HG03060 (cell line): ENCODE data around the gene NUDT14.

Experiments used
- ATAC-seq: cut with Tn5 transposase; IDR thresholded peaks from one replicate; pipeline ENCODE4 v1.9.1; 2021; ENCODE audit warnings: low read depth, moderate number of reproducible peaks; ENCODE audit not compliant: unreplicated experiment

NUDT14 gene

GRCh38 chr14:105161964-105162668 is 19.0 kb downstream of the NUDT14 start:
- ATAC-seq, result no peak

GRCh38 chr14:105161309-105161708 is 19.8 kb downstream of the NUDT14 start:
- no peak for ATAC-seq

- no peak for ATAC-seq
Observed at GRCh38 chr14:105160776-105161175, 20.3 kb downstream of the NUDT14 start.

DNA sequence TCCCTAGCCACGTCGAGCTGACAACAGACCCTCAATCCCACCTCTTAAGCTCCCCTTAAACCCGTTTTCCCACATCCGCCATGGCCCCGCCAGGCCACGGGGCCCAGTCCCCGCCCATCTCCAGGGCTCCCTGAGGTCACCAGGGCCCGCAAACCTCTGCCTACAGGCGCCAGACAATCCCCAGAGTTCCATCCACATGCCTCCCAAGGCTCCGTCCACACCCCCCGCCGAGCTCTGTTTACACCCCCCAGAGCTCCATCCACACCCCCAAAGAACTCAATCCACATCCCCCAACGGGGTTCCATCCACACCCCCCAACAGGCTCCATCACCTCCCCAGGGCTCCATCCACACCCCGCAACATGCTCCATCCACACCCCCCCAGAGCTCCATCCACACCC is 21.8 kb downstream of the NUDT14 start:
- ATAC-seq, result no peak

DNA sequence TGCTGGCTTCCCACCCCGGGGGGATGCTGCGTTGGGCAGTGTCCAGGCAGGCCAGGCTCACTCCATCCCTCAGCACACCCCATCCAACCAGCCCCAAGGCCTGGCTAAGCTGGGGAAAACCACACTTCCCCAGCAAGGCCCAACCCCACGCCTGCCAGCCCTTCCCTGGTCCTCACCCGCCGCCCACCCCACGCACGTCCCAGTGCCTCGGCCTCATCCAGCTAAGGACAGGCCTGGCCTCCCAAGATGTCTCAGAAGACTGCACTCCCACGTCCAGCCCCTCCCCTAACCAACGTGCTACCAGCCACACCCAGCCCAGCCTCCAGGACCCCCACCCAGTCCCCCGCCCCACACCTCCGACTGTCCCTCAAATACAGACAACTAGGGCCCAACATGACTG is 22.3 kb downstream of the NUDT14 start:
- ATAC-seq, result no peak

GRCh38 chr14:105157872-105158271 is 23.2 kb downstream of the NUDT14 start:
- no peak for ATAC-seq

- ATAC-seq, result no peak
Observed at GRCh38 chr14:105156414-105157375, 24.4 kb downstream of the NUDT14 start.

DNA sequence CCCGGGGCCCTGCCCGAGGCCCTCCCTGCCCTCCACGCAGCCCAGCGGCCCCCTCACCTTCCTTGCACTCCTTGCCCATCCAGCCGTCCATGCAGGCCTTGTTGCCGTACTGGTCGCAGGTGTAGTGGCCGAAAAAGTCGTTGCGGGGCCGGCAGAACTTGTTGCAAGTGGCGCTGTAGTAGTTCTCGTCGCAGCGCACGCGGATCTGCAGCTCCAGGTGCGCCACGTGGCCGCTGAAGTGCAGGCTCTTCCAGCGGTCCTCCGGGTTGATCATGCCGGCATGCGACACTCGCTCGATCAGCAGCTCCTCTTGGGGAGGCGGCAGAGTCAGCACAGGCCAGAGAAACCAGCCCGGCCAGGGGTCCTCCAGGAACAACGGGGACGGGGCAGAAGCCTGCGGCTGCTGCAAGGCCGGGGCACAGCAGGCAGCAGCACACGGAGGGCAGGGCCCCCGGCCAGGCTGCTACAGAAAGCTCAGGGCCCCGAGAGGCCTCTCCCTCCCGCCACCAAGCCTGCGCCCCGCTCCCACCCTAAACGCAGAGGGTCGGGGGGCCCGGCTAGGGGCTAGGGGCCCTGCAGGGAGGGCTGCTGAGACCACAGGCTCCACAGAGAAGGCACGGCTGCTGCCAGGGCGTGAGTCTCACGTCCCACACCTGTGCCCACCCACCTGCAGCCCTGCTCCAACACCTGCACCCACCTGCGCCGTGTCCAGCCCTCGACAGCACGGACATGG is 25.3 kb downstream of the NUDT14 start:
- no peak for ATAC-seq

DNA sequence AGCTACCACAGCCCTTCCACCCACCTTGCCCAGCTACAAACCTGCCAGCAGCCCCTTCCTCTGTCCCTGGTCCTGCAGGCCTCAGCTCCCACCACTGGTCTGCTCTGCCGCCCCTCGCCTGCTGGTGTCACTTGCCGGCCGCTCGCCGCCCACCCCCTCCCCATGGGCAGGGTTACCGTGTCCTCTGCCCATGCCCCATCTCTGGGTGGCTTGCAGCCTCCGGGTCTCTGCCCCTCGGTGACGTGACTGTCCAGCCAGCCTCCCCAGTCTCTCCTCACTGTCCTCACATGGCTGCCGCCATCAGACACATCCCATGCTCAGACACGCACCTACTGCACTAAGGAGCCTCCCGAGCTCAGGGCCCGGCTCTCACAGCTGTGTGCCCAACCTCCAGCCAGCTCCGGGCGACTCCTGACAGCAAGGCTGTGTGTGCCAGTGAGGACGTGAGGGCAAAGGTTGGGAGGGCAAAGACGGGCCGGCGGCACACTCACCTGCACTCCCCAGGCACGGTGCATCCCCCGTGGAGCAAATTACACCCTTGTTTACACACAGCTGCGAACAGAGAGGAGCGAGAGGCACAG is 26.0 kb downstream of the NUDT14 start:
- no peak for ATAC-seq

DNA sequence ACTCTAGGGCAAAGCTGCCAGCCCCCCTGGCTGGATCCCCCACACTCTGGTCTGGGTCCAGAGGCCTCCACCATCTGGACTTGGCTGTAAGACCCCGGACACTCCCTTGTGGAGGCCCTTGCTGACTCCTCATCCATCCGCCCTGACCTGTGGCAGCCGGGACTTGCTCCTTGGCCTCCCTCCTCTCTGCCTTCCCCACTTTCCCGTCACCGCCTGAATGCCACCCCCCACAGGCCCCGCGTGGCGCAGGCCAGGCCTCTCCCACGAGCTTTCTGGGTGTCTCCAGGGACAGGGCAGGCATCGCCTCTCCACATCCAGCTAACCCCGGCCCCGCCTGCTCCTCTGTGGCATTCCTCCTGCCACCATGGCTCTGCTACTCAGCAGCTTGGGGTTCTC is 26.6 kb downstream of the NUDT14 start:
- ATAC-seq, result no peak

DNA sequence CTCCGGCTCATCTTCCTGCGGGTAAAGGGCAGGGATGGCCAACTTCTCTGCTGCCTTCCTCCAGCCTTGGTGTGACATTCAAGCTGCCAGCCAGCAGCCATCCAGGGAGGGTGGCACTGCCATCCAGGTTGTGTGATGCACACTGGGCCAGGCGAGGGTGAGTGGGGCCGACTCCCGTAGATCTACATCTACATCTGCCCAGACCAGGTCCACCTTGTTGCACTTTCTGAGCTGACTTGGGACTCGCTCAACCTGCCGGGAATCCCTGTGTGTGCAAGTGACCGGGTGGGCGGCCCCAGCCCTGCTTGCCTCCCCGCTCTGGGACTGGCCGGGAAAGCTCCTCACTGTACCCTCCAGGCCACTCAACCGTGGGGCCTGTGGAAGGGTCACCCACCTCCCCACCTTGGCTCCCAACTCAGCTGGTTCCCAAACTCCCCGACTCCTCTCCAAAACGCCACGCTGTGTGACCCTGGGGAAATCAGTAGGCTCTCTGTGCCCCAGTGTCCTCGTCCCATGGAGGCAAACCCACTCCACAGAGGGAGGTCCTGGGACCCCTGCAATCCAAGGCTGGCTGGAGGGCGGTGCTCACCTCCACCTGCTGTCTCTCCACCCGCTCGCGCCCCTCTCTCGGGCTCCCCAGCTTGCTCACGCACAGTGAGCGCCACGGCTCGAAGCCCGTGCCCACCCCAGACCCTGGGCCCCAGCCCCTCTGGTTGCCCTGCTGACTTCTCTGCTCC is 27.2 kb downstream of the NUDT14 start:
- no peak for ATAC-seq

GRCh38 chr14:105153331-105153731 is 27.8 kb downstream of the NUDT14 start:
- no peak for ATAC-seq

DNA sequence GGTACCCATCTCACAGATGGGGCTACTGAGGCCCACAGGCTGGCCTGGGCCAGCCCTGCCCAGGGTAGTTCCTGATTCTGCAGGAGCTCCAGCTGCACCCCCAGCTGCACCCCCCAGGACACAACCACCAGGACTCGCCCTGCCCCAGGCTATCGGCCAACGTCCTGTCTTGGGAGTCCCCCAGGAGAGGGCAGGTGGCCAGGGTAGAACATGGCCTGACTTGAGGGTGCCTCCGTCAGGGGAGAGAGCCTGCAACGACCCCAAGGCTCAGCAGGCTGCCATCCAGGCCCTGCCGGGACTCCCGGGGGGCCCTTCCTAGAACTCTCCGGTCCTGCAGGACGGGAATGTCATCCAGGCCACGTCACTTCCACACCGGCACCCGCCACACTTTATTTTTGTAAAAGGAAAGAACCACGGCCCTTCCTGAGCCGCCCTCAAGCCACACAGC is 28.3 kb downstream of the NUDT14 start:
- no peak for ATAC-seq

DNA sequence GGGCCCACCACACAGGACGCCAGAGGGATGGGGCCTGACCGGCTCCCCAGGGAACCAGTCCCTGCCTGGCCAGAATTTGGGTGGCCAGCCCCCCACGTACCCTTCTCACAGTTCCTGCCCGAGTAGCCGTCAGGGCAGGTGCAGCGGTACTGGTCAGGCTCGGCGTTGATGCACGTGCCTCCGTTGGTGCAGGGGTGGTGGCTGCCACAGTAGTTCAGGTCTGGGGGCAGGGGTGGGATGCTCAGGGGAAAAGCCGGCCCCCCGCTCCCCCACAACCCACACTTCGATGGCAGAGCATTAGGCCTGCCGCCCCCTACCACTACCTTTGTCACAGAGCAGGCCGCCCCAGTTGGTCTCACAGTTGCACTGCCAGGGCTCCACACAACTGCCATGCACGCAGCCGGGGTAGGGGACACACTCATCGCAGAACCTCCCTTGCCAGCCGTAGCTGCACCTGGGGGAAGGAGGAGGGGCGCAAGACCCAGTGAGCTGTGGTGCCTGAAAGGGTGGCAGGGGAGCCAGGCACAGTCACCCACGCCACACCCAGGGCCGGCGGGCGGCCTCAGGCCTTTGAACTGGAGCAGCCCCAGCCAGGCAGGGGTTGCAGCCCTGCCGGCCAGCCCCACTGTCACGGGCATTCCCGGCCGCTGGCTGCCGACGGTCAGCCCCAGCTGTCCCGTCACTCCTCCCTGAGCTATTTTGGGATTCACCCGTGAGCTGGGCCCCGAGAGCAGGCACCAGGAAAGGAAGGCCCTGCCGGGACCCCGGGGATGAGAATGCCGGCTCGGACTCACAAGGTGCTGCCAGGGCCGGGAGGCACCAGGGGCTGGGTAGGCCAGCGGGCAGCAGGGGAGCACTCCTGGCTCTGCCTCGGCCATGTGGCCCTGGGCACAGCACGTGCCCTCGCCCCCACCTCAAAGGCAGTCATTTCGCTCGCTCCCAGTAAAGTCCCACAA is 29.0 kb downstream of the NUDT14 start:
- no peak for ATAC-seq

DNA sequence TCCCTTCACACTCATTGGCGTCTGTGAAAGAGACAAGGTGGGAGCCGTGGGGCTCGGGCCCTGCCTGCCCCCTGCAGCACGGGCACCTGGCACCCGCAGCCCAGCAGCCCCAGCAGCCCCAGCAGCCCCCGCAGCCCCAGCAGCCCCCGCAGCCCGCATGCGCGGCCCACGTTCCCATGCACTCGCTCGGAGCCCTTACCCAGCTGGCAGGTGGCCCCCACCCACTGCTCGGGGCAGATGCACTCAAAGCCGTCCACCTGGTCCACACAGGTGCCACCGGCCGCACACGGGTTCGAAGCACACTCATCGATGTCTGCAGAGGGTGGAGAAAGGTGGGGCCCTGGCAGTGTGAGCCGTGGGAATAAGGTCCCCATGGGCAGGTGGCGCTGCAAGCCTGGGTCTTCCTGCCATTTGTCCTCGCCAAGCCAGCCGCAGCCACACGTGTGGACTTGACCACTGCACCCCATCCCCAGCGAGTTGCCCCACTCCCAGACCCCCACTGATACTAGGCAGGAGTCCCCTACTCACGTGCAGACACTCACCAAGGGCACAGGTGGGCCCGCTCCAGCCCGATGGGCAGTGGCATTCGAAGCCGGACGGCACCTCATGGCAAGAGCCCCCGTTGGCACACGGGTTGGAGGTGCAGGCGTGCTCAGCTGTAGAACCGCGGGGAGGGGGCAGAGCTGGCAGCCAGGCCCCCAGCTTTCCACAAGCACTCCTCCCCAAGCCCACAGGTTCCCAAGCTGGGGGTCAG is 29.9 kb downstream of the NUDT14 start:
- ATAC-seq, result no peak

DNA sequence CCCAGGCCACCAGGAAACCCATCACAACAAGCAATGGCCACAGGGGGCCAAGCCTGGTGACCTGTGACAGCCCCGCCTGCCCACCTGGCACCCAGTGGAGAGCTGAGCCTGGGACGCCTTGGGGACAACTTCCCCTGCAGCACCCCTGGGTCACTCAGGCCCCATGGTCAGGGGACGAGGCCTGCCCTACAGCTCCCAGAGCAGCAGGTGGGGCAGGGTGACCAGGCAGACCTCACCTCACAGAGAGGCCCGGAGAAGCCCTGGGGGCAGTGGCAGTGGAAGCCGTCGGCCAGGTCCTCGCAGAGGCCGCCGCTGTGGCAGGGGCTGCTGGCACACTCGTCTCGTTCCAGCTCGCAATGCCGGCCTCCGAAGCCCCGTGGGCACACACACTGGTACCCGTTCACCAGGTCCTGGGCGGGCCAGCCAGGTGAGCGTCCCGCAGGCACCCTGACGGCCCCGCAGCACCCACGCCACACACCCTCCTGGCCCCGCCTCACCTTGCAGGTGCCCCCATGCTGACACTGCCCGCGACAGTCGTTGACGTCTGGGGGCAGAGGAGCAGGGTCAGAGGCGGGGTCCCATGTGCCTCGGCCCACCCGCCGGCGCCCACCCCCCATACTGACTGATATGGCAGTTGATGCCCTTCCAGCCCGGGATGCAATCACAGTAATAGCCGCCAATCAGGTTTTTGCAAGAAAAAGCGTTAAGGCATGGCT is 30.6 kb downstream of the NUDT14 start:
- no peak for ATAC-seq

DNA sequence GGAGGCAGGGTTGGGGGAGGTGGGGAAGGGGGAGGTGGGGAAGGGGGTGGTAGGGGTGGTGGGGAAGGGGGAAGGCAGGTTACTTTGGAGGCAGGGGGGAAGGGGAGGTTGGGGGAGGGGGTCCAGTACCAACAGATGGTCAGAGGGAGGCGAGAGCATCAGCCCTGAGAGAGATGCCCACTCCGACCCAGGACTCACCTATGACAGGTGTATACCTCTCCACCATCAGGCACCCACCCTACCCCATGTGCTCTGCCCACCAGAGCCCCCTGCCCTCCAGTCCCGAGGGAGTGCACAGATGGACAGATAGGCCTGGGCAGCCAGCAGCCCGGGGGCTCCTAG is 31.1 kb downstream of the NUDT14 start:
- ATAC-seq, result no peak
